Measurements from ENCODE around the gene TRAK2.

The TRAK2 gene

GRCh38 chr2:201350879-201351278 lies 100.4 kb downstream of the TRAK2 start:
- in situ Hi-C loops (cut with HindIII; ENCODE audit: low sequenced_read_pairs): no loop called here

GRCh38 chr2:201349601-201350000 lies 101.7 kb downstream of the TRAK2 start:
- no peak for DNase-seq (ENCODE audit: low read depth, low spot score)
- in situ Hi-C loops (cut with HindIII; ENCODE audit: low sequenced_read_pairs): no loop called here
- TF ChIP-seq CTCF (IDR thresholded peaks at IDR 0.05; ENCODE audit: low read depth, low read length): no peak
- no peak overlapping the region for H3K4me3 ChIP-seq (ENCODE audit: low read depth, low read length)

More at GRCh38 chr2:201350879-201351278, 100.4 kb downstream of the TRAK2 start:
- TF ChIP-seq CTCF (IDR thresholded peaks at IDR 0.05; ENCODE audit: low read depth, low read length): no peak
- DNase-seq (ENCODE audit: low read depth, low spot score): no peak
- no peak overlapping the region for H3K4me3 ChIP-seq (ENCODE audit: low read depth, low read length)

DNA sequence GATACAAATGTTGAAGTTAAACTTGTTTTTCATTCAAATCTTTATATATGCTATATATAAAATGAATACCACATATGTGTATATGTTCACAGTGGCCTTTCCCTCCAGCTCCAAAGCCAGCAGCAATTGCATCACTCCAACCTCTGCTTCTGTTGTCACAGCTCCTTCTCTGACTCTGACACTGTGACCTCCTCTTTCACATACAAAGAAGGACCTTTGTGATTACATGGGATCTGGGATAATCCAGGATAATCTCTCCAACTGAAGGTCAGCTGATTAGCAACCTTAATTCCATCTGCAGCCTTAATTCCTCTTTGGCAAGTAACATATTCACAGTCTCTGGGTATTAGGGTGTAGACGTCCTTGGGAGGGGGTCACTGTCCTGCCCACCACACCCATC lies 102.5 kb downstream of the TRAK2 start:
- no peak overlapping the region for H3K4me3 ChIP-seq (ENCODE audit: low read depth, low read length)
- TF ChIP-seq CTCF (IDR thresholded peaks at IDR 0.05; ENCODE audit: low read depth, low read length): no peak
- in situ Hi-C loops (cut with HindIII; ENCODE audit: low sequenced_read_pairs): no loop called here
- DNase-seq (ENCODE audit: low read depth, low spot score): no peak

DNA sequence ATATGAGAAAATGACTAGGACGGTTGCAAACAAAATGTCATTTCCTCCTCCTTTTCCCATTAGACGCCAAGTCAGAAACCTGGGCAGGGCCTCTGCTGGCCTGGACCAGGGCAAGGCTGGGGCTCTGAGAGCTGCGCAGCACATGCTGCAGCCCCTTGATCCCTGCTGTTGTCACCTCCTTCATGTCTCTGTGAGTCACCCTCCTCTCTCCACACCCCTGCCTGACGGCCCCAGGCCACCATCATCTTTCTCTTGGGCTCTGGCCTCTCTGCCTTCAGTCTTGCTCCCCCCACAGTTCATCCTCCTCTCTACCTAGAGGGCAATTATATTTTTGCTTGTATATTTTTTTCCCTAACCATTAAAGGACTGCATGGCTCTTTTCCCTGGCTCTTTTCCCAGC lies 104.1 kb downstream of the TRAK2 start:
- in situ Hi-C loops (cut with HindIII; ENCODE audit: low sequenced_read_pairs): no loop called here
- DNase-seq (ENCODE audit: low read depth, low spot score): no peak
- no peak overlapping the region for H3K4me3 ChIP-seq (ENCODE audit: low read depth, low read length)
- no peak for TF ChIP-seq CTCF (IDR thresholded peaks at IDR 0.05; ENCODE audit: low read depth, low read length)

GRCh38 chr2:201345625-201346213 lies 105.5 kb downstream of the TRAK2 start:
- in situ Hi-C loops (cut with HindIII; ENCODE audit: low sequenced_read_pairs): no loop called here
- no peak overlapping the region for H3K4me3 ChIP-seq (ENCODE audit: low read depth, low read length)
- DNase-seq (ENCODE audit: low read depth, low spot score): no peak
- TF ChIP-seq CTCF (IDR thresholded peaks at IDR 0.05; ENCODE audit: low read depth, low read length): no peak

DNA sequence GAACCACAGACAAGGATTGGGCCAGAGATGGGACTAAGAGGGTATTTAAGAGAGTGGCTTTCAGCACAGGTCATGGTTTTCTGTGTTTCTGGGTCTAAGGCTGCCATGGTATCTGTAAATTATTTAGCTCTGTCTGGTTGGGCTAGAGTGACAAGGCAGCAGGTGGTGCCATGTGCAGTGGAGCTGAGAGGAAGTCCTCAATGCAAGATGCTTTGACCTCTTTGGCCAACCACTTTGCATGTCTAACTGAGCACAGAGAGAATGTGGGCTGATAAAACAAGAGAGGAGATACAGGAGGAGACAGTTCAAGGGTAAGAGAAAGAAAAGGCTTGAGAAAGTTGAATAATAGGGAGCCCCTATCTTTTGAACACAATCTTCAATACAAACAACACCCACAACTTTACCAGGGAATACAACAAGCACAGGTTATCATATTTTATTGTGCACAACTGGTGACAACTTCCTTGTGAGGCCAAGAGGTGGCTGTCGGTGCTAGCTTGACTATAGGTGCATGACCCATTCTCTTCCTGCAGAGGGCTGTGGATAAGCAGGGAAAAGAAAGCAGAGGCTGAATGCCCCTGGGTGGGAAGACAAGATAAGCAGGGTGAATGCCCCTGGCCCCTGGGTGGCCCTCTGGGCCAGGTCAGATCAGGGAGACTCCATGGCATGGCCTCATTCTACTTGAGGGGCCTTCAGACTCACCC lies 106.4 kb downstream of the TRAK2 start:
- DNase-seq (ENCODE audit: low read depth, low spot score): no peak
- in situ Hi-C loops (cut with HindIII; ENCODE audit: low sequenced_read_pairs): no loop called here
- TF ChIP-seq CTCF (IDR thresholded peaks at IDR 0.05; ENCODE audit: low read depth, low read length): no peak
- no peak overlapping the region for H3K4me3 ChIP-seq (ENCODE audit: low read depth, low read length)
